ENCODE measurements around the gene BRIP1. TPM values are rescaled to one million over a fixed set of nuclear protein-coding genes. Genes with fewer than 3 reads are reported as not detected.
A peak's percentile ranks its signal among the peaks of the same experiment; 100 is the strongest.

BRIP1 gene
- total RNA-seq, 1 experiment from 2014 or later, result 13.8 TPM

- TF ChIP-seq, protein P1, sequence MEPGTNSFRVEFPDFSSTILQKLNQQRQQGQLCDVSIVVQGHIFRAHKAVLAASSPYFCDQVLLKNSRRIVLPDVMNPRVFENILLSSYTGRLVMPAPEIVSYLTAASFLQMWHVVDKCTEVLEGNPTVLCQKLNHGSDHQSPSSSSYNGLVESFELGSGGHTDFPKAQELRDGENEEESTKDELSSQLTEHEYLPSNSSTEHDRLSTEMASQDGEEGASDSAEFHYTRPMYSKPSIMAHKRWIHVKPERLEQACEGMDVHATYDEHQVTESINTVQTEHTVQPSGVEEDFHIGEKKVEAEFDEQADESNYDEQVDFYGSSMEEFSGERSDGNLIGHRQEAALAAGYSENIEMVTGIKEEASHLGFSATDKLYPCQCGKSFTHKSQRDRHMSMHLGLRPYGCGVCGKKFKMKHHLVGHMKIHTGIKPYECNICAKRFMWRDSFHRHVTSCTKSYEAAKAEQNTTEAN (CRISPR knock-in tag; IDR thresholded peaks at IDR 0.05), result no peak
- no peak for TF ChIP-seq PRRX2 (CRISPR knock-in tag; IDR thresholded peaks at IDR 0.05)
- TF ChIP-seq STAT6 (CRISPR knock-in tag; conservative IDR thresholded peaks at IDR 0.05; ENCODE audit: low read depth), result no peak
- TF ChIP-seq, protein P2, sequence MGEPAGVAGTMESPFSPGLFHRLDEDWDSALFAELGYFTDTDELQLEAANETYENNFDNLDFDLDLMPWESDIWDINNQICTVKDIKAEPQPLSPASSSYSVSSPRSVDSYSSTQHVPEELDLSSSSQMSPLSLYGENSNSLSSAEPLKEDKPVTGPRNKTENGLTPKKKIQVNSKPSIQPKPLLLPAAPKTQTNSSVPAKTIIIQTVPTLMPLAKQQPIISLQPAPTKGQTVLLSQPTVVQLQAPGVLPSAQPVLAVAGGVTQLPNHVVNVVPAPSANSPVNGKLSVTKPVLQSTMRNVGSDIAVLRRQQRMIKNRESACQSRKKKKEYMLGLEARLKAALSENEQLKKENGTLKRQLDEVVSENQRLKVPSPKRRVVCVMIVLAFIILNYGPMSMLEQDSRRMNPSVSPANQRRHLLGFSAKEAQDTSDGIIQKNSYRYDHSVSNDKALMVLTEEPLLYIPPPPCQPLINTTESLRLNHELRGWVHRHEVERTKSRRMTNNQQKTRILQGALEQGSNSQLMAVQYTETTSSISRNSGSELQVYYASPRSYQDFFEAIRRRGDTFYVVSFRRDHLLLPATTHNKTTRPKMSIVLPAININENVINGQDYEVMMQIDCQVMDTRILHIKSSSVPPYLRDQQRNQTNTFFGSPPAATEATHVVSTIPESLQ (CRISPR knock-in tag; IDR thresholded peaks at IDR 0.05), result no peak
- no peak for TF ChIP-seq FOXK1 (CRISPR knock-in tag; IDR thresholded peaks at IDR 0.05)
- TF ChIP-seq SOX15 (CRISPR knock-in tag; IDR thresholded peaks at IDR 0.05), result no peak
- no peak for TF ChIP-seq ZNF219 (CRISPR knock-in tag; IDR thresholded peaks at IDR 0.05; ENCODE audit: borderline replicate concordance)
- TF ChIP-seq, protein P3, sequence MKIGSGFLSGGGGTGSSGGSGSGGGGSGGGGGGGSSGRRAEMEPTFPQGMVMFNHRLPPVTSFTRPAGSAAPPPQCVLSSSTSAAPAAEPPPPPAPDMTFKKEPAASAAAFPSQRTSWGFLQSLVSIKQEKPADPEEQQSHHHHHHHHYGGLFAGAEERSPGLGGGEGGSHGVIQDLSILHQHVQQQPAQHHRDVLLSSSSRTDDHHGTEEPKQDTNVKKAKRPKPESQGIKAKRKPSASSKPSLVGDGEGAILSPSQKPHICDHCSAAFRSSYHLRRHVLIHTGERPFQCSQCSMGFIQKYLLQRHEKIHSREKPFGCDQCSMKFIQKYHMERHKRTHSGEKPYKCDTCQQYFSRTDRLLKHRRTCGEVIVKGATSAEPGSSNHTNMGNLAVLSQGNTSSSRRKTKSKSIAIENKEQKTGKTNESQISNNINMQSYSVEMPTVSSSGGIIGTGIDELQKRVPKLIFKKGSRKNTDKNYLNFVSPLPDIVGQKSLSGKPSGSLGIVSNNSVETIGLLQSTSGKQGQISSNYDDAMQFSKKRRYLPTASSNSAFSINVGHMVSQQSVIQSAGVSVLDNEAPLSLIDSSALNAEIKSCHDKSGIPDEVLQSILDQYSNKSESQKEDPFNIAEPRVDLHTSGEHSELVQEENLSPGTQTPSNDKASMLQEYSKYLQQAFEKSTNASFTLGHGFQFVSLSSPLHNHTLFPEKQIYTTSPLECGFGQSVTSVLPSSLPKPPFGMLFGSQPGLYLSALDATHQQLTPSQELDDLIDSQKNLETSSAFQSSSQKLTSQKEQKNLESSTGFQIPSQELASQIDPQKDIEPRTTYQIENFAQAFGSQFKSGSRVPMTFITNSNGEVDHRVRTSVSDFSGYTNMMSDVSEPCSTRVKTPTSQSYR (CRISPR knock-in tag; IDR thresholded peaks at IDR 0.05), result no peak
- TF ChIP-seq ETV6 (CRISPR knock-in tag; IDR thresholded peaks at IDR 0.05), result no peak
- TF ChIP-seq JUN (CRISPR knock-in tag; IDR thresholded peaks at IDR 0.05), result no peak
These were observed 14.5 kb upstream of the BRIP1 start (continued) for GRCh38 chr17:61877837-61878236.

DNA sequence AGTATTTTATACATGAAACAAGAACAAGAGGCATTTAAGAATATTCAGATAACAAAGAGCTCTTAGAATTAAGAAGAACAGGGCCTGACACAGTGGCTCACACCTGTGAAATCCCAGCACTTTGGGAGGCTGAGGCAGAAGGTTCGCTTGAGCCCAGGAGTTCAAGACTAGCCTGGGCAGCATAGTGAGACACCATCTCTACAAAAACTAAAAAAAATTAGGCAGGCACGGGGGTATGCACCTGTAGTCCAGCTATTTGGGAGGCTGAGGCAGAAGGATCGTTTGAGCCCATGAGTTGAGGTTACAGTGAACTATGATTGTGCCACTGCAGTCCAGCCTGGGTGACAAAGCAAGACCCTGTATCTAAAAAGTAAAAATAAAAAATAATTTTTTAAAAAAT is 12.5 kb upstream of the BRIP1 start:
- H3K9me3 Mint-ChIP-seq, result no peaks in the 10 kb centered on the region
- H3K27ac Mint-ChIP-seq, result no peak overlapping the region
- H3K36me3 Mint-ChIP-seq, result peaks cover 20% of the 10 kb centered on the region
- no peak for DNase-seq (ENCODE audit: low spot score)
- H3K27me3 Mint-ChIP-seq (ENCODE audit: low read depth), result no peaks in the 10 kb centered on the region
- ChIA-PET POLR2A (interaction anchor here (1.4 kb wide), 1 partner anchor 13 kb away, joined by 4 read pairs; no protein-coding TSS in a partner anchor), CTCF (no interaction called here)
- TF ChIP-seq ZNF317 (CRISPR knock-in tag; IDR thresholded peaks at IDR 0.05; ENCODE audit: borderline replicate concordance, low read depth) (no peak), ZNF121 (CRISPR knock-in tag; IDR thresholded peaks at IDR 0.05) (0 out of 2 replicates have a peak, but pooled peaks have one; percentile 23)
- ATAC-seq, result no peak
- no peaks in the 10 kb centered on the region for H3K4me1 Mint-ChIP-seq
- no peak overlapping the region for H3K4me3 Mint-ChIP-seq

DNA sequence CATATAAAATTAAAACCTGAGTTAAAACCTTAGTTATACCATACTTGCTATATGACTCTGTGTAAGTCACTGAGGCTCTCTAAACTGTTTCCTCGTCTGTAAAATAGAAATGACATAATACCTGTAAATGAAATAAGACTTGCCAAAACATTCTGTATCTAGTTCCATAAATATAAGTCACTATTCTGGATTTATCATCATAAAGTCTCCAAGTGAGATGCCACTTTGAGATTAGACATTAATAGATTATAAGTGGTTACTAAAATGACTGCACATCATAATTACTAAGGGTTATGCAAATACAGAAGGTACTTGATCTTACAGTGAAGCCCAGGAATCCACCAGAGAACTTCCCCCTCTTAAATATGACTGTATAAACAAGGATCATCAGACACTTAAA is 12.0 kb upstream of the BRIP1 start:
- ChIA-PET POLR2A (no interaction called here), CTCF (no interaction called here)
- Mint-ChIP-seq H3K9me3 (no peaks in the 10 kb centered on the region), H3K4me3 (no peak overlapping the region), H3K4me1 (no peaks in the 10 kb centered on the region), H3K27me3 (ENCODE audit: low read depth) (no peaks in the 10 kb centered on the region), H3K27ac (no peak overlapping the region), H3K36me3 (peaks cover 20% of the 10 kb centered on the region)
- TF ChIP-seq GABPB1 (CRISPR knock-in tag; IDR thresholded peaks at IDR 0.05), result no peak
- TF ChIP-seq ZNF232 (CRISPR knock-in tag; IDR thresholded peaks at IDR 0.05), result no peak
- no peak for TF ChIP-seq ATF2 (CRISPR knock-in tag; IDR thresholded peaks at IDR 0.05; ENCODE audit: borderline replicate concordance, low read depth)
- TF ChIP-seq RORB (CRISPR knock-in tag; IDR thresholded peaks at IDR 0.05), result no peak
- TF ChIP-seq, protein P4, sequence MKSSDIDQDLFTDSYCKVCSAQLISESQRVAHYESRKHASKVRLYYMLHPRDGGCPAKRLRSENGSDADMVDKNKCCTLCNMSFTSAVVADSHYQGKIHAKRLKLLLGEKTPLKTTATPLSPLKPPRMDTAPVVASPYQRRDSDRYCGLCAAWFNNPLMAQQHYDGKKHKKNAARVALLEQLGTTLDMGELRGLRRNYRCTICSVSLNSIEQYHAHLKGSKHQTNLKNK (CRISPR knock-in tag; IDR thresholded peaks at IDR 0.05), result no peak
- no peak for TF ChIP-seq STAT6 (CRISPR knock-in tag; conservative IDR thresholded peaks at IDR 0.05; ENCODE audit: low read depth)
- TF ChIP-seq EMX1 (CRISPR knock-in tag; IDR thresholded peaks at IDR 0.05), result no peak
- no peak for DNase-seq (ENCODE audit: low spot score)
- no peak for ATAC-seq
